GM18858 (cell line): ENCODE results near the gene TTC23.

Source experiments
- ATAC-seq: cut with Tn5 transposase; IDR thresholded peaks from one replicate; pipeline ENCODE4 v1.9.1; 2021; ENCODE audit not compliant: unreplicated experiment

TTC23 gene

DNA sequence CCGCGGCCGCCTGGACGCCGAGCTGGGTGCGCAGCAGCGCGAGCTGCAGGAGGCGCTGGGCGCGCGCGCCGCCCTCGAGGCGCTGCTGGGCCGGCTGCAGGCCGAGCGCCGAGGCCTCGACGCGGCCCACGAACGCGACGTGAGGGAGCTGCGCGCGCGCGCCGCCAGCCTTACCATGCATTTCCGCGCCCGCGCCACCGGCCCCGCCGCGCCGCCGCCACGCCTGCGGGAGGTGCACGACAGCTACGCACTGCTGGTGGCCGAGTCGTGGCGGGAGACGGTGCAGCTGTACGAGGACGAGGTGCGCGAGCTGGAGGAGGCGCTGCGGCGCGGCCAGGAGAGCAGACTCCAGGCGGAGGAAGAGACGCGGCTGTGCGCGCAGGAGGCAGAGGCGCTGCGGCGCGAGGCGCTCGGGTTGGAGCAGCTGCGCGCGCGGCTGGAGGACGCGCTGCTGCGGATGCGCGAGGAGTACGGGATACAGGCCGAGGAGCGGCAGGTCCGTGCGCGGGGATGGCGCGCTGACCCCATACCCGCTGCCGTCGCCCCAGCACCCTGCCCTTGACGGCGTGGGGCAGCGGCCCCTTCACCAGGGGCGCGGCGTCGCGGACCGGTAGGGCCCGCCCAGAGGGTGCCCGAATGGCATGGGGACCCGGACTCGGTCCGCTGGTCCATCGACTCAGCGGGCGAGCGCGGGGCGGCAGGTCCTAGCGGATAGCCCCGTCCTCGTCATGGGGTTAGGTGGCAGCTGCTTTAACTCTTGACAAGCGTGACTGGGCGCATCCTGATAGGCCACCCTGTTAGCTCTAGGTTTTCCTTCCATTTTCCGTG, 143.7 kb downstream of the TTC23 start:
- peak; percentile 28 for ATAC-seq

DNA sequence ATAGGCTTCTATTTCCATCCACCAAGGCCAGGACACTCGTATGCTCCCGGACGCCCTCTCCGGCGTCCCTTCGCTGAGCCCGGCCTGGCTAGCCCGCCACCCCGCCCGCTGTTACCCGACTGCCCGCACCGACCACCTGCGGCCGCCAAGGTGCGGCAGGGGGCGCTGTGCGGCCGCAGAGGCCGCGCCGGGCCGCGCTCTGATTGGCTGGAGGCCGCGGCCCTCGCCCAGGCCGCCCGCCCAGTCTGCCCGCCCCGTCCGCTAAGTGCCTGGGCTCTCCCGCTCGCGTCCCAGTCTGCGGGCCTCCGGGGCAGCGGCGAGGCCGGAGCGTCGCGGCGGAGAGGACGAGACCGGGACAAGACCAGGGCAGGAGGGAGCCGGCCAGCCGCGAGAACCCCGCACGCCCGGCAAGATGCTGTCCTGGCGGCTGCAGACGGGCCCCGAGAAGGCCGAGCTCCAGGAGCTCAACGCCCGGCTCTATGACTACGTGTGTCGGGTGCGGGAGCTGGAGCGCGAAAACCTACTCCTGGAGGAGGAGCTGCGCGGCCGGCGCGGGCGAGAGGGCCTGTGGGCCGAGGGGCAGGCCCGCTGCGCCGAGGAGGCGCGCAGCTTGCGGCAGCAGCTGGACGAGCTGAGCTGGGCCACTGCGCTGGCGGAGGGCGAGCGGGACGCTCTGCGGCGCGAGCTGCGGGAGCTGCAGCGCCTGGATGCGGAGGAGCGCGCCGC, 144.4 kb downstream of the TTC23 start, which contains the start of gene SYNM:
Gene SYNM (plus strand): TSS at position 293 of the 726 bp plus-strand sequence. CDS start 120 bp downstream, at position 413.
- peak; percentile 38 for ATAC-seq

DNA sequence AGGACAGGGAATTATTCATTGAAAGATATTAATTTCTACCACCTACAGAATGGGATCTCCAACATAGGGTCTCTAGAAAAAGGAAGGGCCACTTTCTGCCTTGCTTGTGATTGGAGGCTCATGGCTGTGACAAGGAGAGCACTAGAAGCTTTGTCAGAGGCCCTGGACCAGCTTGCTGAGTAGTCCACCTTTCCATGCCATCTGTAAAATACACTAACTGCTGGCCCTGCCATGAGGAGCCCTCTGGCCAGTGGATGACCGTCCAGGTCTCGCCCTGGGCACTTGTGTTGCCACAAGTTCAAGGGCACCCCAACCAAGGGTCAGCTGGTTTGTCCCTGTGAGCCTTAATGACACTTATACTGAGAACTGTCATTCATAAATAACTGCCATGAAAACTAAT, 146.1 kb downstream of the TTC23 start:
- no peak for ATAC-seq

DNA sequence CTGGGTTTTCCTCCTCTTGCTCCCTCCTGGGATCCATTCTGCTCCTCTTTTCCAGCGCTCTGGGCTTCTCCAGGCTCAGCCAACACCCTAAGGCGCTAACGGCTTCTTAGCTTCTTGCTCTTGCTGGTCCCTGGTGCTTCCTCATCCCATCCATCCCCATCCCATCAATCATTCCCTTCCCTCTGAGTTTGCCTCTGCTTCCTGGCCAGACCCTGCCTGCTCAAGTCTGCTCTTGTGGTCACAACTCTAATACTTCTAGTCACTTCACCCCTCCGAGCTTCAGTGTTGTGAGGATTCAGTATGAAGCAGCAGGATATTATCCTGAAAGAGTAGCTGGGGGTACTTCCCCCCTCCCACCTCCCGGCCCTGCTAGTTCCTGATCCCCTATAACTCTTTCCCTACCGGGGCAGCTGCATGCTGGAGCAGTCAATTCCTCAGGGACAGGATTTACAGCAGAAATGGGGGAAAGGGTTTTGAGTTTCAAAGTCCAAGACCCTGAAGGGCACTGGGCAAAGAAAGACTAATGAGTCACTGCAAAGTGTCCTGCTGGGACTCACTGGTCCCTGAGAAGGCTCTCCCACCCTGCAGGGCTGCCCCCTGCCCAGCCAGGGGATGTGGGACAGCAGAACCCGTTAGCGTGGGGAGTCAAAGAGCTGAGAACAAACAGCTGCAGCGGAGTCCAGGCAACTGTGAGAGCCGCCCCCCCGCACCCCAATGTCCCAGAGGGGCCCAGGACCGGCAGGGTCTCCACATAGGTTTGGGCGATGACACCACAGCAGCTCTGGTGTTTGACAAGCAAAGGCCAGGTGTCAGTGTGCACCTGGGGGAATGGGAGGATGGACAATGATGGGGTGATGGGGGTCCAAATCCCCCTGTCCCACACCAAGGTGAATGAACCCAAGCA, 146.8 kb downstream of the TTC23 start:
- ATAC-seq = no peak

DNA sequence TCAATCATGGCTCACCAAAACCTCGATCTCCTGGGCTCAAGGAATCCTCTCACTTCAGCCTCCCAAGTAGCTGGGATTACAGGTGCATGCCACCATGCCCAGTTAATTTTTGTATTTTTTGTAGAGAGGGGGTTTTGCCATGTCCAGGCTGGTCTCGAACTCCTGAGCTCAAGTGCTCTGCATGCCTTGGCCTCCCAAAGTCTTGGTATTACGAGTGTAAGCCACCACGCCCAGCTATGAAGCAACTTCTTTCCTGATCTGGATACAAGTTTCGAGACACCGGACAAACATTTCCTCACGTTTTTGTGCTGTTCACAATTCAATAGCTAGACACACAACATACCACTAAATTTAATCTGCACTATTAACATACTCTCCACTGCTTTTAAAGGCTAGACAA, 147.9 kb downstream of the TTC23 start:
- no peak for ATAC-seq

DNA sequence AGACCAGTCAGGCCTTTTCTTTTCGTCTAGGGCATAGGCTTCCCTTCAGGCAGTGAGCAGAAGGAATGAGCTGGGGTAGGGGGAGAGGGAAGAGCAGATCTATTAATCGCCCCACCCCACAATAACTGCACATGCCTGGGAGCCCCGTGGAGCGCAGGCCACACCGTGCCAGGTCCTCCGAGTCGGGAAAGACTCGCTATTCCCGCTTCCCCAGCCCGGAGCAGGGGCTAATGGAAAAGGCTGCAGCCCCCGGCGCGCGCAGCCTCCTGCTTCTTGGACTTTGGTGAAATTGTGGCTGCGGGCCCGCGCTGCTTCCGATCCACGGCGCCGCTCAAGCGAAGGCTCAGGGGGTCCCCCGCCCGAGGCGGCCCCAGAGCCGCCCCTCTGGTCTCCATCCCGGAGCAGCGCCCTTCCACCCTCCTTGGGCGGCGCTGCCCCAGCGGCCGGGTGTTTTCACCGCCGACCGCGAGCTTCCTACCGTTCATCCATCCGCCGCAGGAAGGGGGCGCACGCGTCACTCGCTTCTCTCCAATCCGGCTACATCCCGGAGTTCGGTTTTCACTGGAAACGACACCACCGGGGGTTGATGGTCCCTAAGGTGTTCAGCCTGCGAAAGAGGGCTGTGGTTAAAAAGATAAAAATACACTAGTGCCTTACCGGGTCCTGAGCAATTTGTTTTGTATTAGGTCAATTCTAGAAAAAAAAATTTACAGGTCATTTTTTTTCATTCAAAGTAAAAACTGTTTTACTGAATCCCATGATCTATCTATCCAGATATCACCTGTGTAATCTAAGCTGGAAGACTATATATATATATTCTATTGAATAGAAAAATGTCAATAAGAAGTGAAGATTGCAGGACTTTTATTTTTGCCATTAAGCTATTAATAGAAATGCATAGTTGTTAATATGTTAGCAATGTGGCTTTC, 148.9 kb downstream of the TTC23 start:
- no peak for ATAC-seq

DNA sequence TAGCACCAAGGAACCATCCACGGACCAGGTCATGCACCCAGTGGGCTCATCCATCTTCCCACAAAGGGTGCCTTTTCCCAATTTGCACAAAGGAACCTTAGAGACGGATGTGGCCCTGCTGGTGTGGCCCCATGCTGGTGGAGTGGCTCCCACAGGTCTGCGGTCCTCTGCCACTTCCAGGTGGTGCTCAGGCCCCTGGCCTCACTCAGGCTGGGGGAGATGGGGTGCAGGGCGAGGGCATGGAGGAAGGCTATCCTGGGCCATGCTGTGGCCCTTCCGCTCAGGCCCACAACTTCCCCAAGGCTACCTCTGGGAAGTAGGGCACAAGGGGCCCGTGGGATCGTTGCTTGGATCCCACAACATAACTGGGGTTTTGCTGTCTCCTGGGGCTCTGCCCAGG, 149.7 kb downstream of the TTC23 start:
- no peak for ATAC-seq

DNA sequence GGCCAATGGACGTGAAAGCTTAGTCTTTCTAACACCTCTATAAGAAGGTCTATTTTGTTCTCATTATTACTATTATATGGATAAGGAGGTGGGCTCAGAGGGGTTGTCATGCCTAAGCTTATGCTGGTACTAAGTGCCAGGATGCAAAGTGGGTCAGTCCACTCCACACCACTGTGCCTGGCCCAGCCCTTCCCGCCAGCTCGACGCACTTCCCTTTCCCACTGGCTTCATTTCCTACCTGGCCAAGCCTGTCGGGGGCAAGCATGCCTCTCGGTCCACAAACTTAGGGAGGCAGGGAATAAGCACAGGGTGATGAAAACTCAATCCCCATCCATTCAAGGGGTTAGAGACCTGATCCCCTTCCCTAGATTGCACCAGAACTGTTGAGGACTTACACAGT, 150.4 kb downstream of the TTC23 start:
- no peak for ATAC-seq

DNA sequence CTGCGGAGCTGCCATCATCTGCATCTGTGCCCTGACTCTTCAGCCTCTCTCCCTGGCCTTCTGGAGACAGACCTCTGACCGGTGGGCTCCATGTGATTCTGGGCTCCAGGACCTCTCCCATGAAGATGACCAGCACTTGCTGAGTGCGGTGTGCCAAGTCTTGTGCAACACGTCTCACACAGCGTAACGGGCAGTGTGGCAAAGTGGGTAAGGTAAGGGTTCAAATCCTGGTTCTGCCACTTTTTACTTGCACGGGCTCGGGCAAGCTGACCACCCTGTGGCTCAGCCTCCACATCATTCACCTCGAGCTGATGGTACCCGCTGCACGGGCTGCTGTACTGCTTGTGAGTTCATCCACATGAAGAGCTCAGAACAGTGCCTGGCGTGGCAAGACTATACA, 151.0 kb downstream of the TTC23 start:
- ATAC-seq = no peak

DNA sequence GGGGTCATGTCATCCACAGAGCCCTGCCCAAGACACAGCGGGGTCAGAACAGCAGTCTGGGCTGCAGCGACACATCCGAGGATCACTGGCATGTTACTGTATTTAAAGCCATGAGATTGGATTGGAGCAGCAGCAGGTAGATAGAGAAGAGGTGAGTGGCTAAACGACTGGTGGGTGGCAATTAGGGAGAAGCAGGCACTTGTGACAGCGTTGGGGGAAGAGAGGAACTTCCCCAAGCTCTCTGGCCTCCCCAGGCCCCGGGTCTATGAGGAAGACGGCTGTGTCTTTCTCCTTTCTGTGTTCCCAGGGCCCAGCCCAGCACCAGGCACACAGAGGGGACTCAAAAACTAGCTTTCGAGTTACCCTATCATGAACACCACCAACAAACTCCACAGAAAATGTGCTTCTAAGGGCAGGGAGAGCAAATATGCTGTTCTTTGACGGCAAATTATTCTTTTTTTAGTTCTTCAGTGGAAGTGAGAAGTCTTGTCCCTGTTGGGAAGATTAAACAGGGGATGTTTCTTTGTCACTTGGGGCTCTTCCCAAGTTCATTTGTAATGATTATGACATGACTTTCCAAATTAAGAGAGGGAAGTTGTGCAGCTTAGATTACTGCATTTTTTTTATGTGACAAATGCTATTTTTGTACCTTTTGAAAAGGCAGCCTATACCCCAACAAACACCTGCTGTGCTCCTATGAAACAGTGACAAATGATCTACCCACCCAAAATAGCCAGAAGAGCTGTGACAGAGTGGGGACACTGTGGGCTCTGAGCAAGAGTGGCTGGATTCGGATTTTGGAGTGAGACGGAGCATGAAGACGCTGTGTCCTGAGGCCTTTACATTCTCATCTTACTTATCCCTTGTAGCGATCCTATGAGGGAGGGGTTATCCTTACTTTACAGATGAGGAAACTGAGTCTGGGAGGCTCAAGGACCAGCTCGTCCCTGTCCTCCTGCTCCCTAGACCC, 151.7 kb downstream of the TTC23 start:
- ATAC-seq = no peak

DNA sequence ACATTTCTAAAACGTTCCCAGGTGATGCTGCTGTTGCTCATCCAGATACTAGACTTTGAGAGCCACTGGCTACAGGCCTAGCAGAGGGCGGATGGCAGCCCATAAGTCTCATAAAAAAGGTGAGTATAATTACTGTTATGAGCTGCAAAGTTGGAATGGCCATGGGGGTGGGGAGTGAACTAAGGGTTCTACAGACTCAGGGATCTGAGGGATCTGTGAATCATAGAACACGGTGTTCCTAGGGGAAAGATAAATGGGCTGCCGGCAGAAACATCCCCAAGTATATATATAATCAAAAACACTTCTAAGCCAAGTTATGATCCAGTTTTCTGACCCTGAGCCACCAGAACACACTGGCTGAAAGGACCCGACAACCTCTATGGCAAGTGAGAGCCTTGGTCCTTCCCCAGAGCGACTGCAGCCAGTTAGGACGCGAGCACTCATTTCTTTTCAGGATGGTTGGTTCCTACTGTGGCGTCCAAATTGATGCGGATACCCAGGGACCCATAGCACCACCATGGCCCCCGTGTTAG, 152.4 kb downstream of the TTC23 start:
- no peak for ATAC-seq

DNA sequence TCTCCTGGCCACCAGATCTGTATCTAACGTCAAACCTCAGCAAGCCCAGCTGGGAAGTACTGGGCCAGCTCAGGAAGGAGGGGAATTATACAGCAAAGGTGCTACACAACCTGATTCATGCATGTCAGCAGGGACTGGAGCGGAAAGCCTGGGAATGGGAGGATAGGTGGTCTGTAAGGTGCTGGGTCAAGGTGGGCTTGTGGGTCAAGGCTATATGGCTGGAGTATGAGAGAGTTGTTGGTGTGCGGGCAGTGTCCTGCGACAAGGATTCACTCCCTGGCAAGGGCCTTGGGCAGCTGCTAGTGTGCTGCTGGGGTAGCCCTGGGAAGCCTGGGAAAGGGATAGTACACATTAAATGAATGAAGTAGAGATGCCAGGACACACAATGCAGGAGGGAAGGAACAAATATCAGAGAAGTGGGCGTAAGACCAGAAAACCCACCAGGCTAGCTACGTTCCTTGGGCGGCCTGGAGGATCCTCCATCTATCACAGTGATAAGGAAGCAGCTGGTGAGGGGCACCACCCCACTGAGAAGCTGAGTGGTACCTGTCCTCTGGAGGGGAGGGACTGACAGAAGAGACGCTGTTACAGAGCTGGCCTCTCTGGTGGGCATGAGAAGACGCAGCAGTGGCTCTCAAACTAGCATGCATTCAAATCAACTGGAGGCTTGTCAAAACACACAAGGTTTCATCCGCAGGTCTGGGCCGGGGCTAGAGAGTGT, 153.0 kb downstream of the TTC23 start:
- ATAC-seq = no peak

DNA sequence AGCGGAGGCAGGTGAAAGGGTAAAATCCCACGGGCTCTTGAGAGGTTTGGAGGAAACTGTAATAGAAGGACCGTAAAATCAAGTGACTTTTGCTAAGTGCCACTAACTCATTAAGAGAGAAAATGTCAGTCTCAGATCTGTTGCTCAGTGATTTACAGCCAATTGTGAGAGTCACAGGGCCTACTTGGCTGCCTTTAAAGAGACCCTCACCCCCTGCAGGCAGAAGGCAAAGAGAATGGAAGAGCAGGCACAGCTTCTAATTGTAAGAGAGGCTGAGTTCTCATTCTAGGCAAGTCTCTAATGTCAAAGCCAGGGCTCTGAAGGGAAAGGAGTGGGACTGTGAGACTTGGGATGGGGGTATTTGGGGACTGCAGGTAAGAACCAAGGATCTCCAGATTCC, 153.8 kb downstream of the TTC23 start:
- no peak for ATAC-seq

DNA sequence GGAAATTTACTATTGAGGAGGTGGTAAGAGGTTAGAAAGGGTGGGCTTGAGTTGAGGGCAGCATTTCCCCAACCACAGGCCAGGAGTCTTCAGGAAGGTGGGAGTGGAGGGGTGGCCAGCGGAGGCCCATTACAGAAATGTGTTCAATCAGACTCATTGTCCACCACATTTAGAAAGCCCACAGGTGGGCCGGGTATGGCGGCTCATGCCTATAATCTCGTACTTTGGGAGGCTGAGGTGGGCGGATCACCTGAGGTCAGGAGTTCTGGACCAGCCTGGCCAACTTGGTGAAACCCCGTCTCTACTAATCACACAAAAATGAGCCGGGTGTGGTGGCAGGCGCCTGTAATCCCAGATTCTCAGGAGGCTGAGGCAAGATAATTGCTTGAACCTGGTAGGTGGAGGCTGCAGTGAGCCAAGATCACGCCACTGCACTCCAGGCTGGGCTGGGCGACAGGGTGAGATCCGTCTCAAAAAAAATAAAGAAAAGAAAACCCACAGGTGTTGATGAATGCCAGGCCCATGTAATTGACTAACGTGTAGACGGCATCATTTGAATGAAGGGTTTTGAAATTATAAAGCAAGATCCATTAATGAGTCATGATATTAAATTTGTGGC, 156.7 kb downstream of the TTC23 start:
- no peak for ATAC-seq

DNA sequence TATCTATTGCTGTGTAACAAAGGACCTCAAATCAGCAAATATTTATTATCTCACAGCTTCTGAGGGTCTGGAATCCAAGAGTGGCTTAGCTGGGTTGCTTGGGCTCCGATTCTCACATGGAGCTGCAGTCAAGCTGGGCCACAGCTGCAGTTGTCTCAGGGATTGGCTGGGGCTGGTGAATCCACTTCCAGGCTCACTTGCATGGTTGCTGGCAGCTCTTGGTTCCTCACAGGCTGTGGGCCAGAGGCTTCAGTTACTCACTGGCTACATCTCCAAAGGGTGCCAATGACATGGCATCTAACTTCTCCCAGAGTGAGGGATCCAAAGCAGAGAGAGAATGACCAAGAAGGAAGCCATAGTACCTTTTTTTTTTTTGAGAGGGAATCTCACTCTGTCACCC, 158.4 kb downstream of the TTC23 start:
- no peak for ATAC-seq

DNA sequence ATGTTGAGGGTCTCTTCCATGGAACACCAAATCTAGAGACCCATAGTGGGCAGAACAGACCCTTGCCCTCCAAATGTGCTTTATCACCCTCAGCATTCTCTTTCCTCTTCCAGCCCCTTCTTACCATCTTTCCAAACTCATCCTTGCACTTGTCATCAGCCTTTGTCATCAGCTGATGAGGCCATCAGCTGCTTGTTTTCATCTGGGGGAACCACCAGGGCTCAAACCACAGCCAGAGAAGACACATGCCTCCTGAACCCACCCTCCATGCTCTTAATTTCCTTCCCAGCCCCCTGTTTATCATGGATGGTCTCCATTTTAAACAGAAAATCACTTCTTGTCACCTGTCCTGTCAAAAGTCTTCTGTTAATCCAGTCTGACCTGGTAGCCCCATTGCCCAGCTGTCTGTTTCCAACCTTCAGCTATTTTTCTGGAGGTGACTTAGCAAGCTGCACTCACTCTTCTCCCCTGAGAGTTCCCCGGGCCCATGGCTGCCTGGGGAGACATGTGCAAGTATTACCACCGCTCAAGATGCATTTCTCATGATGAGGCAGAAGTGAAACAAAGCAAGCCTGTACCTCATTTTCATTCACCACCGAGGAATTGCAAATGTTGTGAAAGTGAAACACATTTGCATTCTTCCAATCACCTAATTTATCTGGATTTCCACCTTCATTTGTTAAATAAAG, 159.2 kb downstream of the TTC23 start:
- ATAC-seq = peak; percentile 99

DNA sequence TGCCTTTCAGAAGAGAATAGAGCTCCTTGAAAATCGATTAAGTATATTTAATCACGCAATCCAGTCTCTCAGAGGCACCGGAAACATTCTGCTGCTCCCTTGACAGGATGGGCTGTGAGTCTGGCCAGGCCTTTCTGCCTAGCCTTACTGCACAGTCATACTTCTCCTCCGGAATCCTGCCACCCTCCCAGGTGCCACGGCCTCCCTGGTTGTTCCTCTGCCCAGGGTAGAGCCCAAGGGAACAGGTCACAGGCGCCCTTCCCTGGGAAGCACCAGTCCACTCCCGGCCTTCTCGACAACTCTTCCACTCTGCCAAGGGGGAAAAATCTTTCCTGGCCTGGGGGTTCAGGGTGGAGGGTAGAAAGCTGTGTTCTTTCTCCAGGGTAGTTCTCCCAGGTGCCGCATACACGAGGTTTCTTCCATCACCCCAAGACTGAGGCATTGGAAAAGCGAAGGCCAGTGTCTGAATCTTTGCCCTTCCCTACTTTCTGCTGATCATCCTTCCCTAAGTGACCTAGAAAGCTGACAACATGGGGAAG, 161.9 kb downstream of the TTC23 start:
- no peak for ATAC-seq
